Measurements from ENCODE around the gene EIF5A. TPM values are rescaled to one million over a fixed set of nuclear protein-coding genes. Genes with fewer than 3 reads are reported as not detected.

EIF5A gene
- total and polyA plus RNA-seq, 8 donors: 213 to 622 (median 264) TPM

- no peaks in the 10 kb centered on the region for H3K9me3 ChIP-seq
- H3K27ac ChIP-seq: no peak overlapping the region
- H3K36me3 ChIP-seq: no peaks in the 10 kb centered on the region
- no peak overlapping the region for H3K4me3 ChIP-seq
- H3K27me3 ChIP-seq: peaks cover 26 to 74% of the 10 kb centered on the region in 2 donors
- H3K4me1 ChIP-seq: peaks cover 13 to 33% of the 10 kb centered on the region in 2 donors
- intact Hi-C loops (cut with DNase I): loop anchor here (10.0 kb wide), 1 partner anchor 251 kb away; the partner anchor contains the start of gene SLC16A11 (in 2 of the 2)
- TF ChIP-seq, protein P1, sequence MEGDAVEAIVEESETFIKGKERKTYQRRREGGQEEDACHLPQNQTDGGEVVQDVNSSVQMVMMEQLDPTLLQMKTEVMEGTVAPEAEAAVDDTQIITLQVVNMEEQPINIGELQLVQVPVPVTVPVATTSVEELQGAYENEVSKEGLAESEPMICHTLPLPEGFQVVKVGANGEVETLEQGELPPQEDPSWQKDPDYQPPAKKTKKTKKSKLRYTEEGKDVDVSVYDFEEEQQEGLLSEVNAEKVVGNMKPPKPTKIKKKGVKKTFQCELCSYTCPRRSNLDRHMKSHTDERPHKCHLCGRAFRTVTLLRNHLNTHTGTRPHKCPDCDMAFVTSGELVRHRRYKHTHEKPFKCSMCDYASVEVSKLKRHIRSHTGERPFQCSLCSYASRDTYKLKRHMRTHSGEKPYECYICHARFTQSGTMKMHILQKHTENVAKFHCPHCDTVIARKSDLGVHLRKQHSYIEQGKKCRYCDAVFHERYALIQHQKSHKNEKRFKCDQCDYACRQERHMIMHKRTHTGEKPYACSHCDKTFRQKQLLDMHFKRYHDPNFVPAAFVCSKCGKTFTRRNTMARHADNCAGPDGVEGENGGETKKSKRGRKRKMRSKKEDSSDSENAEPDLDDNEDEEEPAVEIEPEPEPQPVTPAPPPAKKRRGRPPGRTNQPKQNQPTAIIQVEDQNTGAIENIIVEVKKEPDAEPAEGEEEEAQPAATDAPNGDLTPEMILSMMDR (IDR thresholded peaks at IDR 0.05): no peak
- ATAC-seq: no peak
- no peak for DNase-seq
Observed at GRCh38 chr17:7295230-7296180, 11.9 kb upstream of the EIF5A start.

DNA sequence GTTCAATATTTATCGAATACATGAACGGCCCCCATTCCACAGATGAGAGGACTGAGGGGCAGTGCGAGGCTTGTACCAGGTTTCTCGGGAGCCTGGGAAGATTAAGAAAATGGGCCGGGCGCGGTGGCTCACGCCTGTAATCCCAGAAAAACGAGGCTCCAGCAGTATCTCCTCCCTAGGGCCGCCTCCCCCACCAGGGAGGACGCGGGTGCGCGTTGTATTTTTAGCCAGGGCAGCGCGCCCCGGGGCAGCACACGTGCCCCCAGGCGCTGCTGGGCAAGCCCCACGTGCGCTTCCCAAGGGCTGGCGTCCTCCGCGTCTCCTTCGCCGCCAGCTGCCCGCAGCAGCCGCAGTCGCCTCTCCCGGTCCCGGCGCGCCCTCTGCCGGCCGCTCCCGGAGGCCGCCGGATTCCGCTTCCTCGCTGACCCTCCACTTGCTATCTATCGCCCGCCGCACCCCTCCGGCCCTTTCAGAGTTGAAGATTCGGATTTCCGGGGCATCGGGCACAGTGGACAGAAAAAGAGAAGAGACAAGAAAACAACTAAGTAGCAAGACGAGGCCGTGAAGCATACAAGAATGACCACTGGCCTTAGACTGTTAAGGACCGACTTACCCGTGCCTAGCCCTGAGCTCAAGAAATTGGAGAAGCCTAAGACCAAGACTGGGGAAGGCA lies 11.1 kb upstream of the EIF5A start:
- Histone ChIP-seq H3K27ac (no peak overlapping the region), H3K27me3 (peaks cover 26 to 66% of the 10 kb centered on the region in 2 donors), H3K4me1 (peaks cover 13 to 33% of the 10 kb centered on the region in 2 donors), H3K36me3 (no peaks in the 10 kb centered on the region), H3K9me3 (no peaks in the 10 kb centered on the region), H3K4me3 (no peak overlapping the region)
- TF ChIP-seq, protein P1 (IDR thresholded peaks at IDR 0.05): peak; percentile 86 to 95
- intact Hi-C loops (cut with DNase I): loop anchor here (10.0 kb wide), 1 partner anchor 252 kb away; the partner anchor contains the start of gene SLC16A11 (in 2 of the 2)
- ATAC-seq (peak; percentile 94), DNase-seq (peak; percentile 70 to 98 (median 82))

- intact Hi-C loops (cut with DNase I): no loop called here
- H3K27ac ChIP-seq: no peak overlapping the region
- DNase-seq (no peak), ATAC-seq (no peak)
- no peaks in the 10 kb centered on the region for H3K9me3 ChIP-seq
- H3K27me3 ChIP-seq: no peaks in the 10 kb centered on the region
- H3K4me3 ChIP-seq: no peak overlapping the region
- H3K4me1 ChIP-seq: peaks cover 6 to 11% of the 10 kb centered on the region in 2 donors
- peaks cover 0 to 1% of the 10 kb centered on the region in 2 donors for H3K36me3 ChIP-seq
- TF ChIP-seq, protein P1 (IDR thresholded peaks at IDR 0.05): no peak
Observed at GRCh38 chr17:7304179-7304578, 3.2 kb upstream of the EIF5A start.

- H3K9me3 ChIP-seq: no peaks in the 10 kb centered on the region
- H3K27me3 ChIP-seq: no peaks in the 10 kb centered on the region
- H3K27ac ChIP-seq: peak overlapping the region; percentile 96
- peak overlapping the region; percentile 89 to 97 for H3K4me3 ChIP-seq
- peaks cover 4 to 39% of the 10 kb centered on the region in 2 donors for H3K36me3 ChIP-seq
- TF ChIP-seq, protein P1 (IDR thresholded peaks at IDR 0.05): no peak
- intact Hi-C loops (cut with DNase I): no loop called here
- peak; percentile 12 for ATAC-seq
- peaks cover 17 to 43% of the 10 kb centered on the region in 2 donors for H3K4me1 ChIP-seq
- peak in 2 of 4 donors; percentile 64 to 90 for DNase-seq
Observed at GRCh38 chr17:7307686-7308624, 527 bp downstream of the EIF5A start.

All from left lung (tissue), 10 donors.